Inferior parietal cortex (tissue), 1 donor: Measurements from ENCODE around the gene MBTPS1.

ENCODE experiments used
- DNase-seq: peaks from one replicate; pipeline ENCODE4 v3.0.0-alpha.2; 2016; ENCODE audit errors: extremely low spot score

Gene MBTPS1

DNA sequence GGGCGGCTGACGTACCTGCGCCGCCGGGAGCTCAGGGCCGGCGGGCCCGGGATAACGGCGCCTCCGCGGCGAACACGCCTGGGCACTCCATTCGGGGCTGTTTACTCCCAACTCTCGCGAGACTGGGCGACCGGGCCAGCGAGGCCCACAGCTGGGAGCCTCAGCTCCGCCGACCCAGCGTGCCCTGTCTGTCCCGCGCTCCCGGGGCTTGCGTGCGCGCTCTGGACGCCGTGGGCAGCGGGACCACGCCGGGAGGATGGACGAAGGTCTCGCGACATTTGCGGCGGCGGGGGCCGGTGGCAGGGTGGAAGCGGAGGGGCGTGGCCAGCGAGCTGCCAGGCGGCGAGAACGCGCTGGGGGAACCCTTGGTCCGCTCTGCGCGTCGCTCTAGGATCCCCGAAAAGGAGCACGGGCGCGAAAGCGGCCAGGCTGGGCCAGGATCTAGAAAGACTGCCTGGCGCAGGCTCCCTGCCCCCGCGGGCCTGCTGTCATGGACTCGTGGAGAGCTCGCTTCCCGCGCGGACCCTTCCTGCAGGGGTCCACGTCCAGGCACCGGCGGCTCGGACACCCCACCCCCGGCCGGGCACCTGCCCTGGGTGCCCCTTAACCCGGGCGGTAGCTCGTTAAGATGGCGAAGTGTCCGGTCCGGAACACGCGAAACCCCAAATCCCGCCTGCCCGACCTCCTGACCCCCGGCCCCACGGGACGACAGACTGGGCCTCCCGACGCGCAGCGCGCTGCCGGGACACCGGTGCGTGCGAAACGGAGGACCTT, at the start of gene MBTPS1:
Gene MBTPS1, minus strand, starts transcription at position 223 of the 774 bp plus-strand sequence. CDS start 15,159 bp downstream, outside the sequence.
- DNase-seq: peak; percentile 97

DNA sequence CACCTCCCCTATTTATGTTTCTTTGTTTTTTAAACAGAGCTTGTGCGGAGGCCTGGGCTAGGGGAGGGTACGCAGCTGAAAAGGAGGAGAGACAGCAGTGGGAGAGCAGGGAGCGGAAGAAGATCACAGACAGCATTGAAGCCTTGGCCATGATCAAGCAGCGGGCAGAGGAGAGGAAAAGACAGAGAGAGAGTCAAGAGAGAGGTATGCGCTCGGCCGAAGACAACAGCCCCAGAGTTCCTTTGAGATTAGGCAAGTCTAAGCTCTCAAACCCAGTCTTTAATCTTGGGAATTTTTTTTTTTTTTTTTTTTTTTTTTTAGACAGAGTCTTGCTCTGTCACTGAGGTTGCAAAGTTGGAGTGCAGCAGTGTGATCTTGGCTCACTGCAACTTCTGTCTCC, 49.0 kb upstream of the MBTPS1 start:
- no peak for DNase-seq

DNA sequence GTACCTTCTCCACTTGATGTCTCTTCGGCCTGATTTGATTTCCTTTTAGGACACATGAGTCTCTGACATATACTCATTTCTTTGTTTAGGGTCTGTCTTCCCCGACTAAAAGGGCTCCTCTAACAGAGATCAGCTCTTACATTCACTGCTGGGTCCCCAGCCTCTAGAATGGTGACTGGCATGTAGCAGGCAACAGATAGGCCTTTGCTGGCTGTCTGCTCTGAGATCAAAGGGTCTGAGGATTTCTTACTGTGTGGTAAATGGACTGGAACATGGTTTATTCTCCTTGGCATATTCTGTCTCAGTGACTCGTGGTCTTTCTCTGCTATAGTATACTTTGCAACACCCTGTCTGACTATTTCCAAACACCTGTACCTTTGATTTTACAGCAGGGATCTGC, 45.1 kb upstream of the MBTPS1 start:
- no peak for DNase-seq

DNA sequence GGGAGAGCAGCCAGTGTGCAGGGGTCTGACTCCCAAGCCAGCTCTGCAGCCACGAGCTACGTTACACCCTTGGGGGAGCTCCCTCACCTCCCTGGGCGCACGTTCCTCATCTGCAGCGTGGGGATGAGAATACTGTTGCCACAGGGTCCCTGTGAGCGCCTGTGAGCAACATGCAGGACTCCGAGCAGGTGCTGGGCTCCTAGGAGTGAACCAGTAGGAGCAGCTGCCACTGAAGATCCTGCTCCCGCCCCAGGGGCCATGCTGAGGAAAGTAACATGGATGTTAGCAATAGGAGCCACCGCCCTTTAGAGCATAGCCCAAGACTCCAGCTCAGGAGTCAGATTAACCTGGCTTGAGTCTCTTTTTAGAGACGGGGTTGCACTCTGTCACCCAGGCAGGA, 44.3 kb upstream of the MBTPS1 start:
- no peak for DNase-seq

DNA sequence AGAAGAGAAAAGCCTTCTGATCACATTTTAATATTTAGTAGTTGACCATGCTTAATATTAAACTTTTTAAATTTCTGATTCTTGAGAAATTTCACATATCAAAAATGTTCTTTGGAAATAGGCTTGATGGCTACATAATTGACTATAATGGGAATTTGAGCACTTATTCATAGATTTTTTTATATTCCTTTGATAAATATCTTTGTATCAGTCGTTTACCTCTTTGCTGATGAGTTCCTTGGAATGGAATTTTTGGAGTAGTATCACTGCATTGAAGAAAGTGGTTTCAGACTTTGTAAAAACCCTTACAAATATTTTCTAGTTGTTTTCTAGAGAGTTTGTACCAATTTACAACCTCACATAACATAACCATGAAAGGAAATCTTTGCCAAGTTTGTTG, 43.1 kb upstream of the MBTPS1 start:
- DNase-seq: no peak

DNA sequence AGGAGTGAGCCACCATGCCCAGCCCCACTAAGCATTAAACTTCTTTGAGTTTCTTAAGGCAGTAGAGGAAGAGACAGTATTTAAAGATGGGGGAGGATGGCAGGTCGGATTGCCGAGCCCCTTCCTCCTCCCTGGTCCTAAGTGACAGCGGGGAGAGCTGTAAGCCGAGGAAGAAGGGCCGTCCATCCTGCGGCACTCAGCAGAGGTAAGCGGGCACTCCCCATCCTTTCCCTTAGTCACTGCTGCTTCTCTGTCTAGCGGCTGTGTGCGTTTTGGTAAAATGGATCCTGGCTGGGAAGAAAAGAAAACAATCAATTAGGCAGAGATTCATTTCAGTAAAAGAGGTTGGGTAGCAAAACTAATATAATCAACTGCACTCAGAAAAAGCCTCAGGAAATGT, 42.3 kb upstream of the MBTPS1 start:
- DNase-seq: no peak

DNA sequence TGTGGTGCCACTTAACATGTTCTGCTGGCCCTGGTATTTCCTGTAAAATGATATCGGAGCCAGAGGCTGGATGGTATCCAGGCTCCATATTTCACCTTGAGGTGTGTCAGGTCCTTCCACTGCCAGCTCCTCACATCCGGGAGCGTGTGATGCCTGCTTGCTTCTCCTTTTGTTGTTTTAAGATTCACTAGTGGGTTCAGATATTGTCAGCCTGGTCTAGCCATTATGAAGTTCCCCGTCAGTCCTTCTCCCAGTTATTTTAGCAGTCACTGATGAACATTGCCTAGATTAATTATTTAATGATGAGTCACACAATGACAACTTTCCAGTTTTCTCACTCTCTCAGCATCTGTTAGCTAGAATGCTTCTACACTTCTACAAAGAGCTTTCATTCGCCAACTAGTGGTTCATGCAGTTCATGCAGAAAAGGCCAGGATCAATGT, 39.6 kb upstream of the MBTPS1 start:
- DNase-seq: no peak

DNA sequence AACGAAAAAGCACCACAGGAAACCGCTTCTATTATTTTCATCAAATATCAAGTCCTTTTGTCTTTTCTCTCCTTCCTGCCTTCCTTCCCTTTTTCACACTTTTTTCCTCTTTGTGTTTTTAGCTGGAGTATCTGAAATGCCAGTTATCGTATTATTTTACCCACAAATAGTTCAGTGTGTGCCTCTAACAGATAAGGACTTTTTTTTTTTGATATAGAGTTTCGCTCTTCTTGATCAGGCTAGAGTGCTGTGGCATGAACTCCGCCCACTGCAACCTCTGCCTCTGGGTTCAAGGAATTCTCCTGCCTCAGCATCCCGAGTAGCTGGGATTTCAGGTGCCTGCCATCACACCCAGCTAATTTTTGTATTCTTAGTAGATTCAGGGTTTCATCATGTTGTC, 39.0 kb upstream of the MBTPS1 start:
- DNase-seq: no peak

DNA sequence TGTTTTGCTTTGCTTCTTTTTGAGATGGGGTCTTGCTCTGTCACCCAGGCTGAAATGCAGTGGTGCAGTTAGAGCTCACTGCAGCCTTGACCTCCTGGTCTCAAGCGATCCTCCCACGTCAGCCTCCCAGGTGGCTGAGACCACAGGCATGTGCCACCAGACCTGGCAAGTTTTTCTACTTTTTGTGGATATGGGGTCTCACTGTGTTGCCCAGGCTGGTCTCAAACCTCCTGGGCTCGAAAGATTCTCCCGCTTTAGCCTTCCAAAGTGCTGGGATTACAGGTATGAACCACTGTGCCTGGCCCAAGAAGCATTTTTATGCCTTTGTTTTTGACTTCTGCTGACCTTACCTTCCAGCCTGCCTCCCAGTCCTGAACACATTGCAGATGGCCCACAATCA, 38.5 kb upstream of the MBTPS1 start:
- DNase-seq: no peak

DNA sequence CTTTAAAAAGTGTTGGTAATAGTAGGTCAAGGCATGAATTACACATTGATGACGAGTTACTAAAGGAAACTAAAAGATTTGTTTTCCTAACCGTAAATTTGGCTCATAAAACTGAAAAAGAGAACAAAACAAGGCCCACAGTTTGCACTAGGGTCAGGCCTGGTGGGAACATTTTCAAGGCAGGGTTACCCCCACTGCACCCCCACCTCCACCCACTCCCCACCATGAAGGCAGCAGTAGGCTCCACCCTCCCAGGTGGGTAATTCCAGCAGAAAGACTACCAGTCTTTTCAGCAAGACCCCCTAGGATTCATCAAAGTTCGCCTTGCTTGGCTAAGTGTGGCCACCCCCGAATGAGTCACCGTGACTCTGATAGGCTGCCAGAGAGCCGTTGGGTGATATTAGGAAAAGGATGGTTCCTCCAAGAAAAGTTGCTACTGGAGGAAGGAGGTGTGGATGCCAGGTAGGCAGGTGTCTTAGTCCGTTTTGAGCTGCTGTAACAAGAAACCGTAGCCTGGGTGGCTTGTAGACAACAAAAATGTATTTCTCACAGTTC, 37.0 kb upstream of the MBTPS1 start:
- no peak for DNase-seq

DNA sequence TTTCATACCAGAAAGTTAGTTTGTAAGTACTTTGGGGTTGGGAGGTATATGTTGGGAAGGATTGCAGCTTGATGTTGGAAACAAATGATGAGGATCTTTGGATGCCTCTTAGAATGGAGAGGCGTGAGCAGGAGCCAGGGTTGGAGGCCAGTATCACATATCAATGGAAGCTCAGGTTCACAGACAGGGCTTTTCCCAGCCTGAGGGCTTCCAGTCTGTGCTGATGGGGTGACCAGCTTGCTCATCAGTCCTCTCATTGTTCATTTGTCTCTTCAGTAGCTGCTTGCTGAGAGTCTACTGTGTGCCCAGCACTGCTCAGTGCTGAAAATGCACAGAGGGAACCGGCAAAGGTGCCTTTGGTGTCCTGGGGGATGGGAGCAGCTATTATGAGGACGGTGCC, 34.2 kb upstream of the MBTPS1 start:
- DNase-seq: no peak

DNA sequence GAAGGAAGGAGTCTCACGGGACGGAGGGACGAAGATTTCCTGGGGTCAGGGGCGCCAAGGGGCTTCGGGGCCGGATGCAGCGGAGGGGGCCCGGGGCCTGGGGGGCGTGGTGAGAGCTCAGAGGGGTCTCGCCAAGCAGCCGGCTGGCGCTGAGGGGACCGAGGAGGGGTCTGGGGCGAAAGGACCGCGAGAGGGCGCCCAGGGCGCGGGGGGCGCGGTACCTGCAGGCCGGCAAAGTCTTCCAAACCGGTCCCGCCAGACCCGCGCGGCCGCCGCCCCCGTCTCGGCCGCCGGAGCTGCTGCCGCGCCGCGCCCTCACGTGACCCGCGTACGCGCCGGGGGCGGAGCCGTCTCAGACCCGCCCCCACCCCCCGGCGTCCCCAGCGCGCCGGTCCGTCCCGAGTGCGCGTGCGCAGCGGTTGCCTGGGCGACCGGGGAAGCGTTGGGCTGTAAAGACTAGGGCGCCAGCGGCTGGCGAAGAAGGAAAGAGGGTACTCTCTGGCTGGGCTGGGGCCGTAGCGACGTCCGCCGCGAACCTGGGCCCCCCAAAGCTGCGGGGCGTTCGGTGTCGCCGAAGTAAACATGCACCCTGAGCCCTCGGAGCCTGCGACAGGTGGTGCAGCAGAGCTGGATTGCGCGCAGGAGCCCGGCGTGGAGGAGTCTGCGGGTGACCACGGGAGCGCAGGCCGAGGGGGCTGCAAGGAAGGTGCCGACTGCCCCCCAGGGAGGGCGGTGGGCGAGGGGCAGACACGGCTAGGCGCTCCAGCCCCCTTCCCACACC, 28.3 kb upstream of the MBTPS1 start, which contains the start of the genes DNAAF1 and HSDL1:
Gene DNAAF1, plus strand, starts transcription at position 450 of the 781 bp plus-strand sequence. Its CDS starts 133 bp downstream, at position 583.
Gene HSDL1, minus strand, starts transcription at position 319 of the 781 bp plus-strand sequence. CDS start 13,856 bp downstream, outside the sequence.
- peak; percentile 87 for DNase-seq

DNA sequence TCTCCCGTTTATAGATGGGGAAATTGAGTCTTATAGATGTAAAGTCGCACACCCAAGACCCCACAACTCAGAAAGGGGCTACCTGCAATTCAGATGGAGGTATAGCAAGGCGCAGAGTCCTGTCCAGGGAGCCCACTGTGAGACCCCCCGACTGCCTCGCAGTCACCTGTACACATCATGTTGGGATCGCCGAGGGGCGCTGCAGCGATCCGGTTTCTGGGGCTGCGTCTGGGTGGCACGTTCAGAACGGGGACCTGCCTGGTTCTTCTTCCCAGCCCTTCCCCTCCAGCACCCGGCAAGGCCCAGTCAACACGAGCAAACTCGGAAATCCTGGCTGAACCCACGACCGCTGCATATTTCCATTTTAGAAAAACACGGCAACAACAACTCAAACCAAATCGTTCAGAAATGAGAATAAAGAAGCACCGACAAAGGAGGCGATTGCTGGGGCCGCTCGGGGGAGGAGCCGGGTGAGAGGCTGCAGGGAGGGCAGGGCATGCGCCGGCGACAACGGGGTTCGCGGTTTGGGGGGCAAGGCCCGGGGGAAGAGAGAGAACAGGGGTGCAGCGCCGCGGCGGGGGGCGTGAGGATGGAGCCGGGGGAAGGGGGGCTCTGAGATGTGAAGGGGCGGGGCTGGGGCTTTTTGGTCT, 27.6 kb upstream of the MBTPS1 start:
- peak; percentile 16 for DNase-seq

DNA sequence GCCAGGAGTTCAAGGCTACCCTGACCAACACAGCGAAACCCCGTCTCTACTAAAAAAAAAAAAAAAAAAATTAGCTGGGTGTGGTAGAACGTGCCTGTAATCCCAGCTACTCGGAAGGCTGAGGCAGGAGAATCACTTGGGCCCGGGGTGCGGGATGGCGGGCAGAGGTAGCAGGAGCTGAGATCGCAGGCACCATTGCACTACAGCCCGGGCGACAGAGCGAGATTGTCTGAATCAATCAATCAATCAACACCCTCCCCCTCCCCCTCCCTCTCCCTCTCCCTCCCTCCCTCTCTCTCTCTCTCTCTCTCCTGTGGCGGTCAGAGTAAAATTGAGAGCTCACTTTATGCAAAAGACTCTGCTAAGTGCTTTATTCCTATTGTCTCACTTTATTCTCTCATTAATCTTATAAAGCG, 27.1 kb upstream of the MBTPS1 start:
- no peak for DNase-seq

DNA sequence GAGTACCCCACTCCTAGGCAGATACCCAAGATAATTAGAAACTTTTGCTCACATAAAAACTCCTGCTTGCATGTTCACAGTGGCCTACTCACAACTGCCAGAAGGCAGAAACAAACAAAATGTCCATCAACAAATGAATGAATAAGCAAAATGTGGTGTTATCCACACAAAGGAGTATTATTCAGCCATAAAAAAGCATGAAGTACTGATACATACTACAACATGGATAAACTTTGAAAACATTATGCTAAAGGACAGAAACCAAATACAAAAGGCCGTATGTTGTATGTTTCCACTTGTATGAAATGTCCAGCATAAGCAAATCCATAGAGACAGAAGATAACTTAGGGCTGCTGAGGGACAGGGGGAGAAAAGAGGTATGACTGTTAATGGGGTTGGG, 26.3 kb upstream of the MBTPS1 start:
- no peak for DNase-seq

DNA sequence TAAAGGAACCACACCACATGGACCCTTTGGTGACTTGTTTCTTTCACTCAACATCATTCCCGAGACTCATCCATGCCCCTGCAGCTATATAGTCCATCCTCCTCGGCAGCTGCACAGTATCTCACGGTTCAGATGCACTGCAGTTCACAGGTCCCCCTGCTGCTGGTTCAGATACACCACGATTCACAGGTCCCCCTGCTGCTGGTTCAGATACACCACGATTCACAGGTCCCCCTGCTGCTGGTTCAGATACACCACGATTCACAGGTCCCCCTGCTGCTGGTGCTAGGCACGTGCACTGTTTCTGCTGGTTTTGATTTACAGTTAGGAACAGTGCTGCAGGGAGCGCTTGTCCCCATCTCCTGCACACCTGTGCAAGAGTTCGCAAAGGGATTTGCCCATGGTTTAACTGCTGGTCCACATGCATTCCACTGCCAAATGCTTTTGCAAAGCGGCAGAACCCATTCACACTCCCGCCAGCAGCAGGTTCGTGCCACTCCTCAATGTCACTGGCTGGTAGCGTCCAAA, 24.5 kb upstream of the MBTPS1 start:
- DNase-seq: no peak

DNA sequence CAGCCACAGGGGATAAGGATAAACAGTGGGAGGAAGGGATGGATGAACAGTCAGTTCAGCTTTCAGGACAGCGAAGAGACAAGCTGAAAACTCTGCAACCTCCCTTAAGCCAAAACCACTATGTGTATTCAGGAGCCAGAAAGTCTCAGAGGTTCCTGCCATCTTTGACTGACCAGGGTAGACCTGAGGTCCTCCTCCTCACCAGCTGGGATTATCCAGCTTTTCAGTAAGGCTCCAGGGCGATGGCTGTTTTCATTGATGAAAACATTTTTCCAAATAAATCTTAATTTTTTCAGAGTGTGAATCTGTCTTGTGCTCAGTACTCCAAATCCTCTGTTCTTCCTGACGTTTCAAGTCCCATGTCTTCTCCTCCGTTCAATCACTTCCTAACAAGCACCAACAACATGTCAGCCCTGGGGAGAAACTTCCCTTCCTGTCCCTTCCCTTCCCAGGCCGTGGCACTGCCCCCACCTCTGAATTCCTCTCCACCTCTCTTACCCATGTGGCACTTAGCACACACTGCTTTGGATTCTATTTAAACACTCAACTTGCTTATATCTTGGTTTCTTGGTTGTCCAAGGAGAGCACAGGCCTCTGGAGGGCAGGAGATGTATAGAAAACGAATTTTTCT, 23.0 kb upstream of the MBTPS1 start:
- DNase-seq: no peak

DNA sequence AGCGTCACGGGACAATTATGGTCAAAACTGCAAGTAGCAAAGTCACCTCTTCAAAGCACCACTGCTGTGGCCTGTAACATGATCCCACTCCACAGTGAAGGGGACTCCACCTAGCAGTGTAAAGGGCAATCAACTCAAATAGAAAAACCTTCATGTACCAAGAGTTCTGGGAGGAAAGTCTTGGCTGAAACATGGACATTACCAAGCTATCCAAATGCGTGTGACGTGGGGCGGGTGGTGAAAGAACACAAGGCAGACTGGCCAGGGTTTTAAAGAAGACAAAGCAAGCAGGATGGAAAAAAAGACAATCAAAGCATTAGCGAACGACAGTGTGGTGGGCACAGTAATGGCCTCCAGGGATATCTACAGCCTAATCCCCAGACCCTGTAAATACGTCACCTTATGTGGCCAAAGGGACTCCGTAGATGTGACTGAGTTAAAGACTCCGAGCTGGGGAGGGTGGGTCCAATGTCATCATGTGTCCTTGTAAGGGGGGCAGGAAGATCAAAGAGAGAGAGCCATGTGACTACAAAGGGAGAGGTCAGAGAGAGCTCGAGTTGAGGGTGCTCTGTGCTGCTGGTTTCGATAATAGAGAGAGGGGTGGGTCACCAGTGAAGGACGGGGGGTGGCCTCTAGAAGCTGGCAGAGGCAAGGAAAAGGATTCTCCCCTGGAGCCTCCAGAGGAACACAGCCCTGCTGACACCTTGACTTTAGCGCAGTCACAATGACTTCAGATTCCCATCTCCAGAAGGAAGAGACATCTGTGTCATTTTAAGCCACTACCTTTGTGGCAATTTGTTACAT, 22.3 kb upstream of the MBTPS1 start:
- DNase-seq: no peak

DNA sequence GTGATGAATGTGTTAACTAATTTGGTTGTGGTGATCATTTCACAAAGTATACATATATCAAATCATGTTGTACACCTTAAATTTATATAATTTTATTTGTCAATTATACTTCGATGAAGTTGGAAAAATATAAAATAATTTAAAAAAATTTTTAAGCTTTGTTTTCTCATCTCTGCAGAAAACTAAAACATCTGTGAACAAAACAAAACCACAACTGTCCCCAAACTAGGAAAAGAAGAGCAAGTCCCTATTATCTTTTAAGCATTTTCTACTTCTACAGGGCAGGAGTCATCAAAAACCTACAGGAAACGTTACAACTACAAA, 21.7 kb upstream of the MBTPS1 start:
- no peak for DNase-seq

DNA sequence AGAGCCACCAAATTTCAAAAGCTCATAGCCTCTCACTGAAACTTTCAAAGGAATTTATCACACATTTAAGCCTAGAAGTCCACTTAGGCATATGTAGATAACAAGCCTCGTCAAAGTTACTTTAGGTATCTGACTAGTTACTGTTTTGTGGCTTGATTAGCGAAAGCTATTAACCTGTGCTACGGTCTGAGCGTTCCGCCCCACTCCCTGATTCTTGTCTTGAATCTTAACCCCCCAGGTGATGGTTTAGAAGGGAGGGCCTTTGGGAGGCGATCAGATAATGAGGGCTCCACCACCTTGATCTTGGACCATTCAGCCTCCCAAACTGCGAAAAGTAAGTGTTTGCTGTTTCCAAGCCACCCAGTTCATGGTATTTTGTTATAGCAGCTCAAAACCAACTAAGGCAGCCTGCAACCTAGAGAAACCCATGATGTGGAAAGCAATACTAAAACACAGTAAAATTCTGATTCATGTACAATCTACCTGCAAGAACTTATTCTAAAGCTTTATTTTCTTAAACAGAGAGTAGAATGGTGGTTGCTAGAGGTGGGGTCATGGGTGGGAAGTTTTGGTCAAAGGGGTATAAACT, 21.1 kb upstream of the MBTPS1 start:
- DNase-seq: no peak
